Measurements from ENCODE around the gene SNAPC5.

- TF ChIP-seq, protein P1, sequence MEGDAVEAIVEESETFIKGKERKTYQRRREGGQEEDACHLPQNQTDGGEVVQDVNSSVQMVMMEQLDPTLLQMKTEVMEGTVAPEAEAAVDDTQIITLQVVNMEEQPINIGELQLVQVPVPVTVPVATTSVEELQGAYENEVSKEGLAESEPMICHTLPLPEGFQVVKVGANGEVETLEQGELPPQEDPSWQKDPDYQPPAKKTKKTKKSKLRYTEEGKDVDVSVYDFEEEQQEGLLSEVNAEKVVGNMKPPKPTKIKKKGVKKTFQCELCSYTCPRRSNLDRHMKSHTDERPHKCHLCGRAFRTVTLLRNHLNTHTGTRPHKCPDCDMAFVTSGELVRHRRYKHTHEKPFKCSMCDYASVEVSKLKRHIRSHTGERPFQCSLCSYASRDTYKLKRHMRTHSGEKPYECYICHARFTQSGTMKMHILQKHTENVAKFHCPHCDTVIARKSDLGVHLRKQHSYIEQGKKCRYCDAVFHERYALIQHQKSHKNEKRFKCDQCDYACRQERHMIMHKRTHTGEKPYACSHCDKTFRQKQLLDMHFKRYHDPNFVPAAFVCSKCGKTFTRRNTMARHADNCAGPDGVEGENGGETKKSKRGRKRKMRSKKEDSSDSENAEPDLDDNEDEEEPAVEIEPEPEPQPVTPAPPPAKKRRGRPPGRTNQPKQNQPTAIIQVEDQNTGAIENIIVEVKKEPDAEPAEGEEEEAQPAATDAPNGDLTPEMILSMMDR (optimal IDR thresholded peaks at IDR 0.05 in 1 of 3, IDR thresholded peaks at IDR 0.05 in 1 of 3, conservative IDR thresholded peaks at IDR 0.05 in 1 of 3; ENCODE audit: extremely low read depth in 1 of 3, insufficient read depth in 2 of 3, low read length in 3 of 3): no peak
- TF ChIP-seq EZH2 (IDR thresholded peaks at IDR 0.05; ENCODE audit: low read length): no peak
Measured at GRCh38 chr15:66504563-66505429, 7.2 kb upstream of the SNAPC5 start, which contains the start of the genes RPL4 and ZWILCH.
